GM12878 (cell line): Measurements from ENCODE around the gene GPC3. TPM values are rescaled to one million over a fixed set of nuclear protein-coding genes. Genes with fewer than 3 reads are reported as not detected.
"Not testable (repeated sequence)": the region's sequence is repeated elsewhere in the genome, so short reads cannot be mapped to it uniquely, and the experiment has no call there.

ENCODE experiments used
- ATAC-seq: fragments of 200-7000 bp; cut with Tn5 transposase; 3 replicates; pipeline ENCODE4 v1.9.1; 2020; ENCODE audit warnings: mild to moderate bottlenecking, moderate library complexity
- BruUV-seq: library from RNA; stranded (reverse); fragments of 400-500 nt; replicated peaks from 2 replicates; lab custom pipeline; 2021; lab: Mats Ljungman, UMichigan
- CTCF ChIA-PET: fragments of 300-600 bp; sonication (Branson Sonifier 250); formaldehyde crosslinking; extraction: SDS; loops from one replicate; lab custom pipeline; 2021; ENCODE audit warnings: inconsistent platforms; lab: Yijun Ruan, JAX
- POLR2A ChIA-PET: fragments of 350-600 bp; formaldehyde crosslinking; extraction: SDS; loops from one replicate; lab custom pipeline; 2021; ENCODE audit warnings: inconsistent platforms; lab: Charles Lee
- RAD21 ChIA-PET: fragments of 300-600 bp; sonication (Branson Sonifier 250); formaldehyde crosslinking; loops from one replicate; lab custom pipeline; 2023; ENCODE audit warnings: antibody characterized with exemption; ENCODE audit not compliant: unreplicated experiment; lab: Charles Lee
- SMC1A ChIA-PET: fragments of 300-600 bp; sonication (Branson Sonifier 250); formaldehyde crosslinking; loops from one replicate; lab custom pipeline; 2023; ENCODE audit not compliant: unreplicated experiment, uncharacterized antibody; lab: Charles Lee
- DNase-seq: peaks from one replicate; pipeline ENCODE4 v3.0.0-alpha.2; 2011; ENCODE audit warnings: low read depth, low spot score
- FAIRE-seq: peaks from 3 replicates; lab custom pipeline; 2011; peaks lifted over from hg19 to GRCh38; lab: Jason Lieb, UNC
- H2AFZ ChIP-seq: 2 replicates; pipeline ENCODE4 v1.6.0; 2011; ENCODE audit warnings: low read depth, low read length, control low read depth; ENCODE audit not compliant: control insufficient read depth
- H3K27ac ChIP-seq: 2 replicates; pipeline ENCODE4 v1.5.1; 2011; ENCODE audit warnings: control low read depth; ENCODE audit not compliant: control insufficient read depth, insufficient read depth
- H3K27me3 ChIP-seq, 2 experiments: replicated peaks in 1 of 2; 2 replicates each; pipeline versions ENCODE4 v1.6.0 to v1.6.1; 2011; ENCODE audit warnings: low read length in 1 of 2; ENCODE audit not compliant: control insufficient read depth in 2 of 2, insufficient read depth in 2 of 2
- H3K36me3 ChIP-seq, 2 experiments: 2 replicates each; pipeline ENCODE4 v1.5.1; 2011; ENCODE audit warnings: low read length in 1 of 2; ENCODE audit not compliant: control insufficient read depth in 2 of 2, insufficient read depth in 2 of 2
- H3K4me1 ChIP-seq: 2 replicates; pipeline ENCODE4 v1.6.1; 2011; ENCODE audit warnings: mild to moderate bottlenecking, low read length, moderate library complexity, mixed read lengths; ENCODE audit not compliant: control insufficient read depth, insufficient read depth
- H3K4me2 ChIP-seq: 2 replicates; pipeline ENCODE4 v1.6.0; 2011; ENCODE audit warnings: control low read depth; ENCODE audit not compliant: control insufficient read depth, insufficient read depth
- H3K4me3 ChIP-seq: fragments of 200-600 bp; sonication (generic); 2 replicates; pipeline ENCODE4 v1.5.1; 2016
- H3K79me2 ChIP-seq: 2 replicates; pipeline ENCODE4 v1.6.0; 2011; ENCODE audit warnings: low read length; ENCODE audit not compliant: control insufficient read depth, insufficient read depth
- H3K9ac ChIP-seq: 2 replicates; pipeline ENCODE4 v1.8.0; 2011; ENCODE audit warnings: low read length, control low read depth, mixed read lengths; ENCODE audit not compliant: control insufficient read depth, insufficient read depth
- H3K9me3 ChIP-seq: replicated peaks from 3 replicates; pipeline ENCODE4 v1.5.1; 2011; ENCODE audit warnings: mild to moderate bottlenecking, low read length; ENCODE audit not compliant: control insufficient read depth, insufficient read depth
- H4K20me1 ChIP-seq: 2 replicates; pipeline ENCODE4 v1.6.0; 2011; ENCODE audit not compliant: control insufficient read depth, insufficient read depth
- GATAD2B ChIP-seq: fragments of 450-650 bp; conservative IDR thresholded peaks from 2 replicates; pipeline ENCODE4 v1.6.1; 2017; ENCODE audit warnings: low read depth, mild to moderate bottlenecking, moderate library complexity
- WGBS: methylation state at CpG from one replicate; pipeline ENCODE4 v1.1.6; 2016; ENCODE audit warnings: low lambda C conversion rate; ENCODE audit not compliant: insufficient replicate concordance, insufficient coverage; ENCODE audit errors: missing lambda C conversion rate; 5-methylcytosine and 5-hydroxymethylcytosine counted together
- in situ Hi-C: fragments of 300-500 bp; cut with MboI; formaldehyde crosslinking; loops from 9 replicates; pipeline ENCODE4 v1.14.3; 2018; ENCODE audit warnings: mixed read lengths
- intact Hi-C: fragments of 100-400 bp; cut with micrococcal nuclease; formaldehyde crosslinking; loops from one replicate; pipeline ENCODE4 v1.14.2; 2022; ENCODE audit not compliant: unreplicated experiment
- polyA plus RNA-seq, 11 experiments: library from polyadenylated mRNA; depleted of rRNA in 4 of 11; unstranded in 6 of 11; stranded (reverse) in 5 of 11; fragments of >200 nt; fragmentation: Nextera tagmentation in 4 of 11; fragmentation: Illumina TruSeq in 1 of 11; extraction: Ambion mirVana in 4 of 11; extraction: Trizol in 1 of 11; gene quantifications; 1 replicate in 1 of 11; 2 replicates in 10 of 11; pipeline versions ENCODE4 v1.2.1 to v1.2.3, GENCODE V29; 2011 to 2016; ENCODE audit warnings: inconsistent platforms in 2 of 11, missing spikeins in 2 of 11, low read depth in 1 of 11
- total RNA-seq, 4 experiments: library from RNA; depleted of rRNA in 3 of 4; stranded (reverse); fragments of >200 nt in 3 of 4; fragmentation: Illumina TruSeq in 1 of 4; extraction: Trizol in 1 of 4; gene quantifications; 2 replicates each; pipeline versions ENCODE4 v1.2.1 to v1.2.3, GENCODE V29; 2013 to 2021
- TF ChIP-seq, protein P1 (sequence below): fragments of 450-650 bp; formaldehyde crosslinking; IDR thresholded peaks from 2 replicates; pipeline ENCODE4 v1.4.0; 2022; ENCODE audit warnings: mild to moderate bottlenecking, moderate library complexity

The GPC3 gene
- total and polyA plus RNA-seq, 10 of the 15 experiments (the other 5 are each of a cell fraction or from before 2014, with no cell fraction given): 0.09 to 0.82 TPM; not detected in 8

DNA sequence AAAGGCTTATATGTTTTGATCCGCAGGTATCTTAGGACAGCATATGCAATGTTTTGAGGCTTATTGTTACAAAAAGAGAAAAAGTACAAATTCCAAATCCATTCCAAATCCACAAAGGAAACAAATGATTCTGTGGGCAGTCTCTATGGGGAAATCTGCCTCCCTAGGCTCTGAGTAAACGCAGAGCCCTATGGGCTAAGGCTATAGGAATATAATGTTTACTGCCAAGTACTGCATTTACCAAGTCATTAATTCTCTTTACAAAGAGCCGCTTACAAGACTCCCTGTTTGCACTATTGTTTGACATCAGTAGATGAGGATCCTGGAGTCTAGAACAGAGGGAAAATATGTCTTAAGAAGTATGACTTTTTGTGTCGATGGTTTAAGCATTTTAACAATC, 357.7 kb downstream of the GPC3 start (continued):
- TF ChIP-seq, protein P1, sequence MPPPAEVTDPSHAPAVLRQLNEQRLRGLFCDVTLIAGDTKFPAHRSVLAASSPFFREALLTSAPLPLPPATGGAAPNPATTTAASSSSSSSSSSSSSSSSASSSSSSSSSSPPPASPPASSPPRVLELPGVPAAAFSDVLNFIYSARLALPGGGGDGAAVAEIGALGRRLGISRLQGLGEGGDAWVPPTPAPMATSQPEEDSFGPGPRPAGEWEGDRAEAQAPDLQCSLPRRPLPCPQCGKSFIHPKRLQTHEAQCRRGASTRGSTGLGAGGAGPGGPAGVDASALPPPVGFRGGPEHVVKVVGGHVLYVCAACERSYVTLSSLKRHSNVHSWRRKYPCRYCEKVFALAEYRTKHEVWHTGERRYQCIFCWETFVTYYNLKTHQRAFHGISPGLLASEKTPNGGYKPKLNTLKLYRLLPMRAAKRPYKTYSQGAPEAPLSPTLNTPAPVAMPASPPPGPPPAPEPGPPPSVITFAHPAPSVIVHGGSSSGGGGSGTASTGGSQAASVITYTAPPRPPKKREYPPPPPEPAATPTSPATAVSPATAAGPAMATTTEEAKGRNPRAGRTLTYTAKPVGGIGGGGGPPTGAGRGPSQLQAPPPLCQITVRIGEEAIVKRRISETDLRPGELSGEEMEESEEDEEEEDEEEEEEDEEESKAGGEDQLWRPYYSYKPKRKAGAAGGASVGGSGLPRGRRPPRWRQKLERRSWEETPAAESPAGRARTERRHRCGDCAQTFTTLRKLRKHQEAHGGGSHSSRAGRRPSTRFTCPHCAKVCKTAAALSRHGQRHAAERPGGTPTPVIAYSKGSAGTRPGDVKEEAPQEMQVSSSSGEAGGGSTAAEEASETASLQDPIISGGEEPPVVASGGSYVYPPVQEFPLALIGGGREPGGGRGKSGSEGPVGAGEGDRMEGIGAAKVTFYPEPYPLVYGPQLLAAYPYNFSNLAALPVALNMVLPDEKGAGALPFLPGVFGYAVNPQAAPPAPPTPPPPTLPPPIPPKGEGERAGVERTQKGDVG (CRISPR knock-in tag): no peak
- TF ChIP-seq GATAD2B: no peak

DNA sequence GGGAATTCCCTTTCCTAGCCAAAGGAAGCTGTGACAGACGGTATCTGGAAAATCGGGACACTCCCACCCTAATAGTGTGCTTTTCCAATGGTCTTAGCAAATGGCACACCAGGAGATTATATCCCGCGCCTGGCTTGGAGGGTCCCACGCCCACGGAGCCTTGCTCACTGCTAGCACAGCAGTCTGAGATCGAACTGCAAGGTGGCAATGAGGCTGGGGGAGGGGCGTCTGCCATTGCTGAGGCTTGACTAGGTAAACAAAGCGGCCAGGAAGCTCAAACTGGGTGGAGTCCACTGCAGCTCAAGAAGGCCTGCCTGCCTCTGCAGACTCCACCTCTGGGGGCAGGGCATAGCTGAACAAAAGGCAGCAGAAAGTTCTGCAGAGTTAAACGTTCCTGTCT, 364.0 kb downstream of the GPC3 start:
- H3K4me3 ChIP-seq, H3K36me3 ChIP-seq, ATAC-seq, in situ Hi-C loops, RAD21 ChIA-PET, H3K27ac ChIP-seq, POLR2A ChIA-PET, intact Hi-C loops, SMC1A ChIA-PET, H4K20me1 ChIP-seq, H3K79me2 ChIP-seq, H3K9ac ChIP-seq, DNase-seq, H3K9me3 ChIP-seq, H2AFZ ChIP-seq, CTCF ChIA-PET, FAIRE-seq, H3K4me2 ChIP-seq, H3K4me1 ChIP-seq, H3K27me3 ChIP-seq, BruUV-seq: not testable (repeated sequence)
- WGBS: 35% methylated on average over 10 of the region's 10 CpGs
